SK-N-SH (cell line): ENCODE measurements around the gene MAEA. TPM values are rescaled to one million over a fixed set of nuclear protein-coding genes. Genes with fewer than 3 reads are reported as not detected.

Experiments
- CTCF ChIA-PET: fragments of 300-600, 350-600 bp; formaldehyde crosslinking; extraction: SDS; loops from one replicate; lab custom pipeline; 2021; lab: Yijun Ruan, JAX
- POLR2A ChIA-PET: fragments of 350-600 bp; sonication (Branson Sonifier 250); formaldehyde crosslinking; extraction: SDS; loops from one replicate; lab custom pipeline; 2020; ENCODE audit warnings: antibody characterized with exemption, inconsistent platforms; lab: Yijun Ruan, JAX
- DNase-seq: peaks from one replicate; pipeline ENCODE4 v3.0.0; 2012
- H2AFZ ChIP-seq: fragments of 200-600 bp; sonication (generic); 2 replicates; pipeline ENCODE4 v1.8.1; 2016; ENCODE audit warnings: antibody characterized with exemption, mild to moderate bottlenecking, low read depth
- H3F3A ChIP-seq: fragments of 200-600 bp; sonication (generic); replicated peaks from 2 replicates; pipeline ENCODE3; 2016; ENCODE audit warnings: antibody characterized with exemption, mild to moderate bottlenecking; ENCODE audit not compliant: insufficient read depth
- H3K27ac ChIP-seq, 2 experiments: fragments of 200-500 bp in 1 of 2; fragments of 200-600 bp in 1 of 2; sonication (Bioruptor generic) in 1 of 2; sonication (generic), shearing (Covaris generic) in 1 of 2; 2 replicates each; pipeline versions ENCODE4 v1.5.1 to v1.6.1; 2014 to 2016; ENCODE audit warnings: low read depth in 2 of 2, inconsistent platforms in 1 of 2, low read length in 1 of 2, mild to moderate bottlenecking in 1 of 2, mixed read lengths in 1 of 2
- H3K27me3 ChIP-seq: fragments of 200-600 bp; sonication (generic), shearing (Covaris generic); 2 replicates; pipeline ENCODE4 v1.6.1; 2016; ENCODE audit warnings: mixed run types; ENCODE audit not compliant: insufficient read depth
- H3K36me3 ChIP-seq, 2 experiments: fragments of 200-500 bp in 1 of 2; fragments of 200-600 bp in 1 of 2; sonication (Bioruptor generic) in 1 of 2; sonication (generic) in 1 of 2; replicated peaks in 1 of 2; 2 replicates each; pipeline versions ENCODE3 to v1.5.1; 2014 to 2016; ENCODE audit warnings: low read length in 1 of 2, mild to moderate bottlenecking in 1 of 2; ENCODE audit not compliant: insufficient read depth in 2 of 2, control insufficient read depth in 1 of 2
- H3K4me1 ChIP-seq, 2 experiments: fragments of 200-500 bp in 1 of 2; fragments of 200-600 bp in 1 of 2; sonication (Bioruptor generic) in 1 of 2; sonication (generic), shearing (Covaris generic) in 1 of 2; 2 replicates each; pipeline versions ENCODE4 v1.5.1 to v1.6.1; 2014 to 2016; ENCODE audit warnings: low read depth in 1 of 2, low read length in 1 of 2, mixed run types in 1 of 2; ENCODE audit not compliant: insufficient read depth in 2 of 2, control insufficient read depth in 1 of 2
- H3K4me2 ChIP-seq: fragments of 200-600 bp; sonication (generic), shearing (Covaris generic); 2 replicates; pipeline ENCODE4 v1.6.1; 2017; ENCODE audit warnings: mixed run types
- H3K4me3 ChIP-seq, 2 experiments: fragments of 200-500 bp in 1 of 2; fragments of 200-600 bp in 1 of 2; sonication (Bioruptor generic) in 1 of 2; sonication (generic), shearing (Covaris generic) in 1 of 2; 2 replicates each; pipeline versions ENCODE4 v1.5.1 to v1.8.1; 2014 to 2016; ENCODE audit warnings: low read depth in 2 of 2, inconsistent platforms in 1 of 2, low read length in 1 of 2, mild to moderate bottlenecking in 1 of 2, mixed read lengths in 1 of 2, moderate library complexity in 1 of 2
- H3K79me2 ChIP-seq: fragments of 200-600 bp; sonication (generic); 2 replicates; pipeline ENCODE4 v1.8.1; 2017; ENCODE audit warnings: mild to moderate bottlenecking; ENCODE audit not compliant: insufficient read depth
- H3K9ac ChIP-seq: fragments of 200-600 bp; sonication (generic); 2 replicates; pipeline ENCODE4 v1.6.1; 2017; ENCODE audit warnings: mixed run types
- H3K9me2 ChIP-seq: fragments of 200-600 bp; sonication (generic); 2 replicates; pipeline ENCODE4 v1.6.1; 2017; ENCODE audit warnings: mixed run types
- H3K9me3 ChIP-seq: fragments of 200-600 bp; sonication (generic); 2 replicates; pipeline ENCODE4 v1.6.1; 2017; ENCODE audit warnings: mixed run types, mild to moderate bottlenecking, moderate library complexity
- H4K20me1 ChIP-seq: fragments of 200-600 bp; sonication (generic); 2 replicates; pipeline ENCODE4 v1.6.1; 2017; ENCODE audit warnings: mild to moderate bottlenecking, mixed run types; ENCODE audit not compliant: insufficient read depth
- CHD2 ChIP-seq: fragments of 150-350 bp; IDR thresholded peaks from 2 replicates; pipeline ENCODE4 v1.6.1; 2018; ENCODE audit warnings: low read length; ENCODE audit not compliant: partially characterized antibody
- GABPA ChIP-seq: IDR thresholded peaks from 2 replicates; pipeline ENCODE4 v1.4.0; 2012; ENCODE audit warnings: low read depth, mild to moderate bottlenecking
- GATA2 ChIP-seq: sonication (generic); formaldehyde crosslinking; IDR thresholded peaks from 2 replicates; pipeline ENCODE4 v1.5.0; 2020; ENCODE audit warnings: mild to moderate bottlenecking, missing genetic modification reagents
- RXRA ChIP-seq: IDR thresholded peaks from 2 replicates; pipeline ENCODE4 v1.4.0; 2012; ENCODE audit warnings: low read depth, mild to moderate bottlenecking, borderline replicate concordance
- TAF1 ChIP-seq: IDR thresholded peaks from 2 replicates; pipeline ENCODE4 v1.6.1; 2012; ENCODE audit warnings: low read depth, mild to moderate bottlenecking, low read length, moderate library complexity, borderline replicate concordance
- TEAD4 ChIP-seq: IDR thresholded peaks from 2 replicates; pipeline ENCODE4 v1.4.0; 2012; ENCODE audit warnings: mild to moderate bottlenecking, borderline replicate concordance; ENCODE audit not compliant: insufficient read depth
- YY1 ChIP-seq: IDR thresholded peaks from 2 replicates; pipeline ENCODE4 v1.4.0; 2012; ENCODE audit warnings: low read depth, mild to moderate bottlenecking
- WGBS: methylation state at CpG from one replicate; pipeline ENCODE4 v1.1.6; 2017; ENCODE audit warnings: low lambda C conversion rate; 5-methylcytosine and 5-hydroxymethylcytosine counted together
- polyA plus RNA-seq, 3 experiments: library from polyadenylated mRNA; depleted of rRNA; stranded (reverse); fragments of >200 nt; gene quantifications; 2 replicates each; pipeline ENCODE4 v1.2.3, GENCODE V29; 2012
- TF ChIP-seq, protein P1 (sequence below): IDR thresholded peaks from 2 replicates; pipeline ENCODE4 v1.6.1; 2012; ENCODE audit warnings: mild to moderate bottlenecking, low read depth, low read length, moderate library complexity
- TF ChIP-seq, protein P2 (sequence below): fragments of 150-350 bp; IDR thresholded peaks from 2 replicates; pipeline ENCODE4 v1.6.1; 2016; ENCODE audit warnings: mild to moderate bottlenecking, low read depth, low read length
- TF ChIP-seq, protein P3 (sequence below): IDR thresholded peaks from 2 replicates; pipeline ENCODE4; 2012
- TF ChIP-seq, protein P4 (sequence below): IDR thresholded peaks from 2 replicates; pipeline ENCODE4 v1.4.0; 2012; ENCODE audit warnings: low read depth, borderline replicate concordance

The MAEA gene
- polyA plus RNA-seq, 1 of the 3 experiments (the other 2 are of a cell fraction), result 128 TPM

DNA sequence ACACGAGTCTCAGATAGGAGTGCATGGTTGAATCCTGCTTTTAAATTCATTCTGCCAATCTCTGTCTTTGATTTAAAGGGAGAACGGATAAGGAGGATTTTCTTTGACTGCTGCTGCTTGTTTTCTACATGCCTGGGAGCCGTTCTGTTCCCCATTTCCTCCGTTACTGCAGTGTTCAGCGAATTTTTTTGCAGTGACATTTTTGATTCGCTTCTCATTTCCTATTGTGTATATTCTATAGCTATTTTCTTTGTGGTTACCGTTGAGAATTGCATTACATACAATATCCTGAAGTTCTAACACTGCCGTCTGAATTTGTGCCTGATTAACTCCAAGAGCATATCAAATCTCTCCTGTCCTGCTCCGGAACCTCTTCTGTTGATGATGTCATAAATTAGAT lies 14.8 kb upstream of the MAEA start:
- no peaks in the 10 kb centered on the region for H3F3A ChIP-seq
- H3K9ac ChIP-seq, result no peak overlapping the region
- H3K9me2 ChIP-seq, result no peaks in the 10 kb centered on the region
- H3K27me3 ChIP-seq, result no peaks in the 10 kb centered on the region
- ChIA-PET CTCF (no interaction called here), POLR2A (no interaction called here)
- no peak for DNase-seq
- H3K79me2 ChIP-seq, result no peaks in the 10 kb centered on the region
- H3K4me3 ChIP-seq, result no peak overlapping the region
- H3K36me3 ChIP-seq, result no peaks in the 10 kb centered on the region
- H3K4me1 ChIP-seq, result no peaks in the 10 kb centered on the region
- H3K4me2 ChIP-seq, result no peak overlapping the region
- WGBS, result 45% methylated on average over 9 of the region's 9 CpGs
- no peak overlapping the region; the same call in 1 of the 2 replicates for H2AFZ ChIP-seq
- no peaks in the 10 kb centered on the region for H3K9me3 ChIP-seq
- no peaks in the 10 kb centered on the region for H4K20me1 ChIP-seq
- H3K27ac ChIP-seq, result no peak overlapping the region
- TF ChIP-seq, protein P1, sequence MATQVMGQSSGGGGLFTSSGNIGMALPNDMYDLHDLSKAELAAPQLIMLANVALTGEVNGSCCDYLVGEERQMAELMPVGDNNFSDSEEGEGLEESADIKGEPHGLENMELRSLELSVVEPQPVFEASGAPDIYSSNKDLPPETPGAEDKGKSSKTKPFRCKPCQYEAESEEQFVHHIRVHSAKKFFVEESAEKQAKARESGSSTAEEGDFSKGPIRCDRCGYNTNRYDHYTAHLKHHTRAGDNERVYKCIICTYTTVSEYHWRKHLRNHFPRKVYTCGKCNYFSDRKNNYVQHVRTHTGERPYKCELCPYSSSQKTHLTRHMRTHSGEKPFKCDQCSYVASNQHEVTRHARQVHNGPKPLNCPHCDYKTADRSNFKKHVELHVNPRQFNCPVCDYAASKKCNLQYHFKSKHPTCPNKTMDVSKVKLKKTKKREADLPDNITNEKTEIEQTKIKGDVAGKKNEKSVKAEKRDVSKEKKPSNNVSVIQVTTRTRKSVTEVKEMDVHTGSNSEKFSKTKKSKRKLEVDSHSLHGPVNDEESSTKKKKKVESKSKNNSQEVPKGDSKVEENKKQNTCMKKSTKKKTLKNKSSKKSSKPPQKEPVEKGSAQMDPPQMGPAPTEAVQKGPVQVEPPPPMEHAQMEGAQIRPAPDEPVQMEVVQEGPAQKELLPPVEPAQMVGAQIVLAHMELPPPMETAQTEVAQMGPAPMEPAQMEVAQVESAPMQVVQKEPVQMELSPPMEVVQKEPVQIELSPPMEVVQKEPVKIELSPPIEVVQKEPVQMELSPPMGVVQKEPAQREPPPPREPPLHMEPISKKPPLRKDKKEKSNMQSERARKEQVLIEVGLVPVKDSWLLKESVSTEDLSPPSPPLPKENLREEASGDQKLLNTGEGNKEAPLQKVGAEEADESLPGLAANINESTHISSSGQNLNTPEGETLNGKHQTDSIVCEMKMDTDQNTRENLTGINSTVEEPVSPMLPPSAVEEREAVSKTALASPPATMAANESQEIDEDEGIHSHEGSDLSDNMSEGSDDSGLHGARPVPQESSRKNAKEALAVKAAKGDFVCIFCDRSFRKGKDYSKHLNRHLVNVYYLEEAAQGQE, result no peak
- TF ChIP-seq CHD2 (no peak), TEAD4 (no peak), RXRA (no peak), YY1 (no peak)
- TF ChIP-seq, protein P2, sequence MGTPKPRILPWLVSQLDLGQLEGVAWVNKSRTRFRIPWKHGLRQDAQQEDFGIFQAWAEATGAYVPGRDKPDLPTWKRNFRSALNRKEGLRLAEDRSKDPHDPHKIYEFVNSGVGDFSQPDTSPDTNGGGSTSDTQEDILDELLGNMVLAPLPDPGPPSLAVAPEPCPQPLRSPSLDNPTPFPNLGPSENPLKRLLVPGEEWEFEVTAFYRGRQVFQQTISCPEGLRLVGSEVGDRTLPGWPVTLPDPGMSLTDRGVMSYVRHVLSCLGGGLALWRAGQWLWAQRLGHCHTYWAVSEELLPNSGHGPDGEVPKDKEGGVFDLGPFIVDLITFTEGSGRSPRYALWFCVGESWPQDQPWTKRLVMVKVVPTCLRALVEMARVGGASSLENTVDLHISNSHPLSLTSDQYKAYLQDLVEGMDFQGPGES, result no peak

DNA sequence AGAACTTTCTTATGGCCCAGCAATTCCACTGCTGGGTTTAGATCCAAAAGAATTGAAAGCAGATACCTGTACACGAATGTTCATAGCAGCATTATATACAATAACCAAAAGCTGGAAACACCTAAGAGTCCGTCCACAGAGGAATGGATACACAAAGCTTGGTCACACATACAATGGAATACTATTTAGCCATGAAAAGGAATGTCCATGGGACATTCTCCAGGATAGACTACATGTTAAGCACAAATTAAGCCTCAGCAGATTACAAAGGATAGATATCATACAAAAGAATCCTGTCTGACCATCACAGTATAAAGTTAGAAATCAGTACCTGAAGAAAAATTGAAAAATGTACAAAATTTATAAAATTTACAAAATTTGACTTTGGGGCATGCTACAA lies 12.7 kb upstream of the MAEA start:
- H2AFZ ChIP-seq, result no peak overlapping the region
- no peaks in the 10 kb centered on the region for H3K9me2 ChIP-seq
- CTCF ChIA-PET, result interaction anchor here (0.9 to 1.7 kb wide), 2 partner anchors 76 to 204 kb away, joined by 4 to 5 read pairs; no protein-coding TSS in a partner anchor

More for the DNA sequence above, 12.7 kb upstream of the MAEA start:
- POLR2A ChIA-PET, result no interaction called here
- DNase-seq, result no peak
- TF ChIP-seq GATA2 (CRISPR knock-in tag) (no peak), CHD2 (no peak), TEAD4 (no peak), TAF1 (no peak), GABPA (no peak), YY1 (no peak)
- TF ChIP-seq, protein P3, sequence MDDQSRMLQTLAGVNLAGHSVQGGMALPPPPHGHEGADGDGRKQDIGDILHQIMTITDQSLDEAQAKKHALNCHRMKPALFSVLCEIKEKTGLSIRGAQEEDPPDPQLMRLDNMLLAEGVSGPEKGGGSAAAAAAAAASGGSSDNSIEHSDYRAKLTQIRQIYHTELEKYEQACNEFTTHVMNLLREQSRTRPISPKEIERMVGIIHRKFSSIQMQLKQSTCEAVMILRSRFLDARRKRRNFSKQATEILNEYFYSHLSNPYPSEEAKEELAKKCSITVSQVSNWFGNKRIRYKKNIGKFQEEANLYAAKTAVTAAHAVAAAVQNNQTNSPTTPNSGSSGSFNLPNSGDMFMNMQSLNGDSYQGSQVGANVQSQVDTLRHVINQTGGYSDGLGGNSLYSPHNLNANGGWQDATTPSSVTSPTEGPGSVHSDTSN, result no peak
- TF ChIP-seq, protein P4, sequence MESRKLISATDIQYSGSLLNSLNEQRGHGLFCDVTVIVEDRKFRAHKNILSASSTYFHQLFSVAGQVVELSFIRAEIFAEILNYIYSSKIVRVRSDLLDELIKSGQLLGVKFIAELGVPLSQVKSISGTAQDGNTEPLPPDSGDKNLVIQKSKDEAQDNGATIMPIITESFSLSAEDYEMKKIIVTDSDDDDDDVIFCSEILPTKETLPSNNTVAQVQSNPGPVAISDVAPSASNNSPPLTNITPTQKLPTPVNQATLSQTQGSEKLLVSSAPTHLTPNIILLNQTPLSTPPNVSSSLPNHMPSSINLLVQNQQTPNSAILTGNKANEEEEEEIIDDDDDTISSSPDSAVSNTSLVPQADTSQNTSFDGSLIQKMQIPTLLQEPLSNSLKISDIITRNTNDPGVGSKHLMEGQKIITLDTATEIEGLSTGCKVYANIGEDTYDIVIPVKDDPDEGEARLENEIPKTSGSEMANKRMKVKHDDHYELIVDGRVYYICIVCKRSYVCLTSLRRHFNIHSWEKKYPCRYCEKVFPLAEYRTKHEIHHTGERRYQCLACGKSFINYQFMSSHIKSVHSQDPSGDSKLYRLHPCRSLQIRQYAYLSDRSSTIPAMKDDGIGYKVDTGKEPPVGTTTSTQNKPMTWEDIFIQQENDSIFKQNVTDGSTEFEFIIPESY, result no peak
- no peak overlapping the region for H3K9ac ChIP-seq
- H3K9me3 ChIP-seq, result no peaks in the 10 kb centered on the region
- no peak overlapping the region for H3K27ac ChIP-seq
- H4K20me1 ChIP-seq, result no peaks in the 10 kb centered on the region
- H3K27me3 ChIP-seq, result no peaks in the 10 kb centered on the region
- 22% methylated on average over 2 of the region's 2 CpGs for WGBS
- H3K4me1 ChIP-seq, result no peaks in the 10 kb centered on the region
- H3K4me3 ChIP-seq, result no peak overlapping the region
- H3F3A ChIP-seq, result no peaks in the 10 kb centered on the region
- H3K79me2 ChIP-seq, result no peaks in the 10 kb centered on the region
- no peaks in the 10 kb centered on the region for H3K36me3 ChIP-seq
- H3K4me2 ChIP-seq, result no peak overlapping the region
